22Rv1 (cell line): ENCODE measurements around the gene WWOX.

Experiments used
- CTCF ChIP-seq: fragments of 450-650 bp; IDR thresholded peaks from 2 replicates; pipeline ENCODE4 v1.5.1; 2017; ENCODE audit warnings: mild to moderate bottlenecking
- ZFX ChIP-seq: fragments of 450-650 bp; IDR thresholded peaks from 2 replicates; pipeline ENCODE4 v1.6.1; 2017; ENCODE audit warnings: antibody characterized with exemption, borderline replicate concordance

GRCh38 chr16:78237841-78238240 is 138.4 kb downstream of the WWOX start:
- TF ChIP-seq CTCF: no peak
- TF ChIP-seq ZFX: no peak
